NCI-H748 treated with DMSO at 0.1 percent for 48 hours (cell line): ENCODE results near the gene GNPTAB.
A peak's percentile ranks its signal among the peaks of the same experiment; 100 is the strongest.
"Not testable (repeated sequence)": the region's sequence is repeated elsewhere in the genome, so short reads cannot be mapped to it uniquely, and the experiment has no call there.

Experiments used
- DNase-seq: peaks from one replicate; lab custom pipeline; 2025; lab: John Stamatoyannopoulos, UW

GNPTAB gene

GRCh38 chr12:101830367-101831325, at the start of gene GNPTAB:
Gene GNPTAB, minus strand, starts transcription at chr12:101830959. Its CDS starts 284 bp downstream, at chr12:101830675.
- DNase-seq: peak; percentile 83

- DNase-seq: no peak
Measured at GRCh38 chr12:101878243-101878821, 47.6 kb upstream of the GNPTAB start.

- DNase-seq: peak; percentile 14
Measured at GRCh38 chr12:101877806-101878242, 47.1 kb upstream of the GNPTAB start.

GRCh38 chr12:101876861-101877805, 46.4 kb upstream of the GNPTAB start, which contains the start of gene DRAM1:
Gene DRAM1, plus strand, starts transcription at chr12:101877580. Its CDS starts 210 bp downstream, at chr12:101877790.
- DNase-seq: peak; percentile 25

GRCh38 chr12:101876322-101876860, 45.6 kb upstream of the GNPTAB start:
- no peak for DNase-seq

GRCh38 chr12:101875162-101875561, 44.4 kb upstream of the GNPTAB start:
- DNase-seq: no peak

- DNase-seq: no peak
Measured at GRCh38 chr12:101870925-101871324, 40.2 kb upstream of the GNPTAB start.

GRCh38 chr12:101867619-101868018, 36.9 kb upstream of the GNPTAB start:
- DNase-seq: not testable (repeated sequence)

- DNase-seq: no peak
Measured at GRCh38 chr12:101866615-101867373, 36.0 kb upstream of the GNPTAB start.

GRCh38 chr12:101863981-101864380, 33.2 kb upstream of the GNPTAB start:
- no peak for DNase-seq

GRCh38 chr12:101862245-101862644, 31.5 kb upstream of the GNPTAB start:
- no peak for DNase-seq

- not testable (repeated sequence) for DNase-seq
Measured at GRCh38 chr12:101861688-101862087, 30.9 kb upstream of the GNPTAB start.

GRCh38 chr12:101859664-101860607, 29.2 kb upstream of the GNPTAB start:
- no peak for DNase-seq

GRCh38 chr12:101858361-101858760, 27.6 kb upstream of the GNPTAB start:
- no peak for DNase-seq

GRCh38 chr12:101857043-101857558, 26.3 kb upstream of the GNPTAB start:
- no peak for DNase-seq

GRCh38 chr12:101856614-101857013, 25.9 kb upstream of the GNPTAB start:
- not testable (repeated sequence) for DNase-seq

GRCh38 chr12:101855976-101856375, 25.2 kb upstream of the GNPTAB start:
- DNase-seq: no peak

GRCh38 chr12:101855364-101855884, 24.7 kb upstream of the GNPTAB start:
- DNase-seq: no peak

- DNase-seq: no peak
Measured at GRCh38 chr12:101854747-101855146, 24.0 kb upstream of the GNPTAB start.
